Central memory CD8-positive, alpha-beta T cell (primary cell): ENCODE results near the gene GRIN2A.

Source experiments
- ATAC-seq: fragments of 150-1000 bp; cut with Tn5 transposase; replicated peaks from 2 replicates; pipeline ENCODE4 v1.10.0; 2022; ENCODE audit warnings: mild to moderate bottlenecking, moderate FRiP score, moderate number of reproducible peaks; ENCODE audit not compliant: poor library complexity, severe bottlenecking; ENCODE audit errors: extremely low read depth
- DNase-seq, 2 donors: peaks; one replicate each; pipeline ENCODE4 v3.0.0; 2021; ENCODE audit warnings: low spot score in 2 of 2
- H3K27ac Mint-ChIP-seq: one replicate; pipeline ENCODE4 v1.8.0; 2022; ENCODE audit warnings: low read depth, mild to moderate bottlenecking, moderate library complexity, mixed read lengths
- H3K27me3 Mint-ChIP-seq: one replicate; pipeline ENCODE4 v1.8.0; 2022; ENCODE audit warnings: mixed read lengths
- H3K36me3 Mint-ChIP-seq: one replicate; pipeline ENCODE4 v1.8.0; 2022; ENCODE audit warnings: mild to moderate bottlenecking, moderate library complexity, mixed read lengths; ENCODE audit not compliant: insufficient read depth
- H3K4me1 Mint-ChIP-seq: one replicate; pipeline ENCODE4 v1.8.0; 2022; ENCODE audit warnings: mixed read lengths
- H3K4me3 Mint-ChIP-seq: one replicate; pipeline ENCODE4 v1.8.0; 2022; ENCODE audit warnings: mild to moderate bottlenecking, moderate library complexity, mixed read lengths
- H3K9me3 Mint-ChIP-seq: one replicate; pipeline ENCODE4 v1.8.0; 2022; ENCODE audit warnings: mixed read lengths

Gene GRIN2A

DNA sequence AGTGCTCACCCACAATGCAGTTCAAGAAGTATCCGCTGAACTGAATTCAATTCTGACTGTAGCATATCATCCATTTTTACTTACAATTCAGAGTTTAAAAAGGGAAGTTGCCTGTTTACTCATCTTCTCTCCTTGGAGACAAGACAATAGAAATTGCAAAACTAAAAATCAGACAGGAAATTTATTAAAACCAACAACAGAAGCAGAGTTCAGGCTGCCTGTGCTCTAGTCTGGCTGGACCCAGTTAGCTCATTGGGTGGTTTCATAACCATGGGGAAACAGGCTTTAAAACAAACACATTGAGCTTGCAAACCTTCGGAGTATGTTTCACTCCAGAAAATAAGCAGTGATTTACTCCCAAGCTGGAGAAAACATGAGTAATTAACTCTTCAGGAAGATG is 321.4 kb downstream of the GRIN2A start:
- Mint-ChIP-seq H3K27ac (no peak overlapping the region), H3K36me3 (no peaks in the 10 kb centered on the region), H3K4me1 (no peaks in the 10 kb centered on the region), H3K4me3 (no peak overlapping the region), H3K27me3 (no peaks in the 10 kb centered on the region), H3K9me3 (no peaks in the 10 kb centered on the region)
- DNase-seq (no peak), ATAC-seq (no peak)

DNA sequence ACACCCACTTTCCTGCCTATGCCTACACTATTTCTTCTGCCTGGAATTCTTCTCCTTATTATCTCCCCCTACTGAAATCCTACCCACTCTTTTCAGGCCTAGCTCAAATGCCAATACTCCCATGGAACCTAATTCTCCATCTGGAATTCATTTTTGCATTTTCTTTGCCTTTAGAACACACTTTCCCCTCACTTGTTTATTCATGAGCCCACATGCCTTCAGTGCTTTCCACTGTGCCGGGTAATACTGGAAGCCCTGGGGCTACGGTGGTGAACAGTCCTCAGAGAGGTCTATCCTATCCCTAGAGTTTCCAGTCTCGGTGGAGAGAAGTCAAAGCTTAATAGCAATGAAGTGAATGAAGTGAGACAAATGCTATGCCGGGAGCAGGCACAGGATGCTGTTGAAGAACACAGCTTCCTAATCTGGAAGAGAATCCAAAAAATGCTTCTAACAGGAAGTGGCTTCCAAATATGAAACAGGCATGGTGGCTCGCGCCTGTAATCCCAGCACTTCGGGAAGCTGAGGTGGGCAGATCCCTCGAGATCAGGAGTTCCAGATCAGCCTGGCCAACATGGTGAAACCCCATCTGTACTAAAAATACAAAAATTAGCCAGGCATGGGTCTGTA is 322.4 kb downstream of the GRIN2A start:
- DNase-seq = no peak
- no peak for ATAC-seq
- no peaks in the 10 kb centered on the region for H3K4me1 Mint-ChIP-seq
- H3K36me3 Mint-ChIP-seq = no peaks in the 10 kb centered on the region
- no peaks in the 10 kb centered on the region for H3K27me3 Mint-ChIP-seq
- H3K9me3 Mint-ChIP-seq = no peaks in the 10 kb centered on the region
- no peak overlapping the region for H3K4me3 Mint-ChIP-seq
- no peak overlapping the region for H3K27ac Mint-ChIP-seq

DNA sequence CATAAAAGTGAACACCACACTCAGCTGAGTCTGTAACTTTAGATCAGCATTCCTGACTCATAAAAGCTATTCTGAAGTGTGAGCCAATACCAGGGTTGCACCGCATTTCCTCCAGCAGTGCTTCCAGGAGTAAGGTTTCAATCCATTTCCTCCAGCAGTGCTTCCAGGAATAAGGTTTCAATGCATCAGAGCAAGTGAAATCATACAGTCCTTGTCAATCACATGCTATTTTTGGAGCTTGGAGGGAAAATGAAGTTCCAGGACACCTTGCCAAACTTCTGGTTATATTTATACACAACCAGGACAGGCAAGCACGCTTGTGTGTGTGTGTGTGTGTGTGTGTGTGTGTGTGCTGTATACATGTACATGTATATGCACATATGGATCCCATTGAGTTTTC is 327.6 kb downstream of the GRIN2A start:
- peaks cover 11% of the 10 kb centered on the region for H3K9me3 Mint-ChIP-seq
- H3K4me1 Mint-ChIP-seq = no peaks in the 10 kb centered on the region
- DNase-seq = no peak
- no peak overlapping the region for H3K27ac Mint-ChIP-seq
- H3K36me3 Mint-ChIP-seq = no peaks in the 10 kb centered on the region
- ATAC-seq = no peak
- no peak overlapping the region for H3K4me3 Mint-ChIP-seq
- H3K27me3 Mint-ChIP-seq = no peaks in the 10 kb centered on the region

DNA sequence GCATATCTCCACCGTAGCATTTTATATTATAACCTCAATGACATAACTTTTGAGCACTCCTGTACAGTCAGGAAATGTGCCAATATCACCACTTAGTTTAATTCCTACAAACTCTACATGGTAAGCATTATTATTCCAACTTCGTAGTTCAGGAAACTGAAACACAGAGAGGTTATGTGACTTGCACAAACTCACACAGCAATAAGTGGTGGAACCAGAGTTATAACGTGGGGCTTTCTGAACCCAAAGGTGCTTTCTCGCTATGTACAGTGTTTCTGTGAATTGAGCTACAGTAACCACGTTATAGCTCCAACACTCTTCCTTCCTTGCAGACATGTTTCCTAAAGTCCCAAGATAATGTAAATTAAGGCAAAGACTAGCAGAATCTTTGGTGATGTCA is 330.2 kb downstream of the GRIN2A start:
- Mint-ChIP-seq H3K9me3 (peaks cover 11% of the 10 kb centered on the region), H3K27ac (no peak overlapping the region), H3K4me3 (no peak overlapping the region), H3K36me3 (no peaks in the 10 kb centered on the region), H3K4me1 (no peaks in the 10 kb centered on the region), H3K27me3 (no peaks in the 10 kb centered on the region)
- no peak for DNase-seq
- ATAC-seq = no peak

DNA sequence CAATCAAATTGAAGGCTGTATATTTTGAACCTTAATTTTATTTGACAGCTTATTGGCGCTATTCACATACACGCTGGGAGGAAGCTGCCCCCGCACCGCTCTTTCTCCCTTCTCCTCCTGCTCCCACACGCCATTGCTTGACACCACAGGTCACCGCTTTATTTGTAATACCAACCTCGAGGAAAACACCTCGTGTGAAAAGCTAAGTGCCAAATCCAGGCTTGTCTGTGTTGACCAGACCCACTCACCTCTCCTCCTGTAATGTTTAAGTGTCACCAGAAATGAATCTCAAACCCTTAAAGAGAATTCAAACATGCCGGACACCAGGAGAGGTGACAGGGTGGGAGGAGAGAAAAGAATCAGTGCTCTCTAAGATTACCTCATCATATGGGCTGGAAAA is 331.4 kb downstream of the GRIN2A start:
- ATAC-seq = no peak
- H3K36me3 Mint-ChIP-seq = no peaks in the 10 kb centered on the region

DNA sequence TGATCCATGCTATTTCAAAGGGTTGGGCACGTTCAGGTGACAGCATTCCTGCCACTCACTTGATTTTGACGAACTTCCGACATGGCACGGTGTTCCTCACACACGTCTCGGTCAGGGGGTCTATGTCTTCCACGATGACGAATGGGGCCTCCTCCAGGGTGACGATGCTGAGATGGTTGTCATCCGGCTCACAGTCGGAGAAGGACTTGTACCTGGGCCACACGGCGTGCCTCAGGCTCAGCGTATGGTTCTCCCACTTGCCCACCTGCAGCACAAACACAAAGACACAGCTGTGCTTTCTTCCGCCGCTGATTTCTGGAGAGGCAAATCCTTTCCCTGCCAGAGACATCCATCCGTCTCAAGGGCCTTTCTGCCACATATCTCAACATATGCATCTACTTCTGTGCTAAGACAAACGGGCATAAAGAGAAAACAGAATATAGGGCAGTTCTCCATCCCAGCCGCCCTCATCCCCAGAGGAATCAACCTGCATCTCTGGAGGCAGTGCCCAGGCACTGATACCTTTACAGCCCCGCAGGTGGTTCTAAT is 332.5 kb downstream of the GRIN2A start:
- Mint-ChIP-seq H3K36me3 (no peaks in the 10 kb centered on the region), H3K4me1 (no peaks in the 10 kb centered on the region), H3K9me3 (peaks cover 11% of the 10 kb centered on the region), H3K27ac (no peak overlapping the region), H3K4me3 (no peak overlapping the region), H3K27me3 (no peaks in the 10 kb centered on the region)
- no peak for DNase-seq
- no peak for ATAC-seq

More for the DNA sequence above, 331.4 kb downstream of the GRIN2A start:
- Mint-ChIP-seq H3K27ac (no peak overlapping the region), H3K4me1 (no peaks in the 10 kb centered on the region), H3K4me3 (no peak overlapping the region), H3K27me3 (no peaks in the 10 kb centered on the region), H3K9me3 (peaks cover 11% of the 10 kb centered on the region)
- no peak for DNase-seq

DNA sequence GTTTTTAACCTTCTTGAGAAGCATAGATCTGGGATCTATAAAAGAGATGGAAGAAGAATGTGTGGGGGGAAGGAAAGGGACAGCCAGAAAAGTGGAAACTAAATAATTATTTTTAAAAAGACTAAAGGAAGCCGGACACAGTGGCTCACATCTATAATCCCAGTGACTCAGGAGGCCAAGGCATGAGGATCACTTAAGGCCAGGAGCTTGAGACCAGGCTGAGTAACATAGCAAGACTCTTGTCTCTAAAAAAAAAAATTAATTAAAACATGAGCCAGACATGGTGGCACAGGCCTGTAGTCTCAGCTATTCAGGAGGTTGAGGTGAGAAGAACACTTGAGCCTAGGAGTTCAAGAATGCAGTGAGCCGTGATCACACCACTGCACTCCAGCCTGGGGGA is 335.1 kb downstream of the GRIN2A start:
- ATAC-seq (no peak), DNase-seq (no peak)
- Mint-ChIP-seq H3K4me3 (no peak overlapping the region), H3K36me3 (no peaks in the 10 kb centered on the region), H3K4me1 (no peaks in the 10 kb centered on the region), H3K27ac (no peak overlapping the region), H3K27me3 (no peaks in the 10 kb centered on the region), H3K9me3 (peaks cover 1% of the 10 kb centered on the region)

DNA sequence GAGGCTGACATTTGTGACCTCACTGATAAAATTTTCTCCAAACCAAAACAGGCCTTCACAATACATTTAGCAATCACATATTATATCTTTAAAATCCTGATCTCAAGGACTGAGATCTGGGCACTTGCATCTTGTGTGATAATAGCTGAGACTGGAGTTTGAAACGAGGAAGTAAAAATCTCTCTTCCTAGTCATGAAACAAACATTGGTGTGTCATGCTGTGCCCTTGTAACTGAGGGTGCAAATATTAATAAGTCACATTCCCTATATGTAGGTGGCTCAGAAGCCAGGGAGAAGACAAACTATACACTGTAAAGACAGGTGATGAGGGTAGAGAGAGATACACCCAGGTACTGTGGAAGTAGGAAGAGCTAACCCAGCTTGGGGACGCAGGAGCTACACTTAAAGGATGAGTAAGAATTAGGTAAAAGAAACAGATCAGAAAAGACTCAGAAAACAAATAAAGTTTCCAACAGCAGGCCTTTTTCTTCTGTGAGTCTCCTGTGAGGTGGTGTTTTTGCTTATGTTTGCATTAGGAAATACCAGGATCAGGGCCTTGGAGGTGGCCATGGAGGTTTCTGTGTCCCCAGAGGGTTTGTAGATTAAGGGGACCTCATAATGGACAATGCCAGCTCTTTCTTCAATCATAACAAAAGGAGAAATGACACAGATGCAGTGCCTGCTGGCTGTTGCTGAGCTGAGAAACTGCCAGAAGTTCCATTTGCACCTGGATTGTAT is 335.7 kb downstream of the GRIN2A start:
- no peak for ATAC-seq
- Mint-ChIP-seq H3K4me1 (no peaks in the 10 kb centered on the region), H3K27me3 (no peaks in the 10 kb centered on the region), H3K4me3 (no peak overlapping the region), H3K9me3 (no peaks in the 10 kb centered on the region), H3K27ac (no peak overlapping the region), H3K36me3 (no peaks in the 10 kb centered on the region)
- DNase-seq = no peak

DNA sequence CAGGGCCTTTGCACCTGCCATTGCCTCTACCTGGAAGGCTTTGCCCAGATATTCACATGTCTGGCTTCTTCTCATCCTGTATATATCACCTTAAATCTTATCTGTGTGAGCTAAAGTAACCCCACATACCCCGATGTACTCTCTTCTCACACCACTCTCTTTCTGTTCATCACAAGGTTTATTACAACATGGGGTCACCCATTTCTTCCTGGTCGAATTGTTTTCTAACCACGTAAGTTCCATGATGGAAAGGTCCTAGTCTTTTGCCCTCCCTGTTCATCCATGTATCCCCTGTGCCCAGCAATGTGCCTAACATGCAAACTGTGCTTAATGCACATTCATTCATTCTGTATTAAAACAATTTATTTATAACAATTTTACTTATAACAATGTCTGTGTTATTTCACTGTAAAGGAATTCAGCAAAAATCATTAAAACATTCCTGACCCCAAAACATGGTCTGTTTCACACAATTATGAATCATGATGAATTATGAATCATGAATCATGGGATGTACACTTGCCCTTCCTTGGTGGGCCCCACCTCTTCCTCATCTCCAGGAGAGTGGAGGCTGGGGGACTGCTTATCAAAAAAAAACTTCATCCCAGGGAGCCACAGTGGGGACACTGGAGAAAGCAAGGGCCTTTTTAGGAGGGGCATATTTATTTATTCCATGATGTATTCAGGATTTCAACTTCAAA is 336.4 kb downstream of the GRIN2A start:
- ATAC-seq (no peak), DNase-seq (no peak)
- no peaks in the 10 kb centered on the region for H3K27me3 Mint-ChIP-seq
- H3K9me3 Mint-ChIP-seq = no peaks in the 10 kb centered on the region
- no peak overlapping the region for H3K4me3 Mint-ChIP-seq
- H3K36me3 Mint-ChIP-seq = no peaks in the 10 kb centered on the region
- H3K4me1 Mint-ChIP-seq = no peaks in the 10 kb centered on the region
- H3K27ac Mint-ChIP-seq = no peak overlapping the region

DNA sequence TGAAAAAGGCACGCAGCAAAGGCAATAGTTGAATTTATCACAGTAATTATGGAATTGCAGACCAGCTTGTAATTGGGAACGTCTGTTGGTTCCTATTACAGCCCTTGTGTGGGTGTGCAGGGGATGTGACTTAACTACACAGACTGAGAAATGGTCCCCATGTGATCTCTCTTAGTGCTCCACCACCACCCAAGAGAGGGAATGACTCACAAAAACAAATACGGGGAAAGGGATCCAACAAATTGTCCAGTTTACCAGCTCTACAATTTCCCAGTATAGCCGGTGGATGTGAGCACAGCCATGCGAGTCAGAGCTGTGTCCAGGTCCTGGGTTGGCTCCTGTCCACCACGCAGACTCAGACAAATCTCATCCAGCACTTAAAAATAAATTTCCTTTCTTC is 337.9 kb downstream of the GRIN2A start:
- Mint-ChIP-seq H3K27ac (no peak overlapping the region), H3K27me3 (no peaks in the 10 kb centered on the region), H3K9me3 (no peaks in the 10 kb centered on the region), H3K36me3 (no peaks in the 10 kb centered on the region), H3K4me3 (no peak overlapping the region), H3K4me1 (no peaks in the 10 kb centered on the region)
- DNase-seq (no peak), ATAC-seq (no peak)

DNA sequence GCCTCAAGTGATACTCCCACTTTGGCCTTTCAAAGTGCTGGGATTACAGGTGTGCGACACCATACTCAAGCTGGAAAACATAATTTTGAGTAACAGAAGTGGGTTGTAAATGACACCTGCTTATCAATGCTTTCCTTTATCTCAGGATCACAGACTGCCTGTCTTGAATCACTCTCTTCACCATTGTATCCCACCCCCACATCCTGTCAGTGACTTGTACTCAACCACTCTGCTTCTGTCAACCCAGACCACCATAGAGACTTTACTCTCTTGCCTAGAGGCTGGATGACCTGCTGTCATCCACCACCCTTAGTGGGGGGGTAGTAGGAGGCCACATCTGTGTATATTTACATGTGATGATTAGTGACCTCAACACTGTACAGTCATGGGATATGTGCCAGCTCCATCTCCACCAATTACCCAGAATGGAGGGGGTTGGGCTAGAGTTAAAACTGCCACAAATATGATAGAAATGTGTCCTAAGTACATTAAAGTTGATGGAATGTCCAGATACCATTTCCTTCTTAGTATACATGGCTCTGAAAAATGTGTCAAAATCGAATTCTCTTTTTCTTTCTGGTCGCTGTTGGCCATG is 338.7 kb downstream of the GRIN2A start:
- Mint-ChIP-seq H3K4me3 (no peak overlapping the region), H3K27me3 (no peaks in the 10 kb centered on the region), H3K36me3 (no peaks in the 10 kb centered on the region), H3K4me1 (no peaks in the 10 kb centered on the region), H3K9me3 (no peaks in the 10 kb centered on the region), H3K27ac (no peak overlapping the region)
- DNase-seq (no peak), ATAC-seq (no peak)

DNA sequence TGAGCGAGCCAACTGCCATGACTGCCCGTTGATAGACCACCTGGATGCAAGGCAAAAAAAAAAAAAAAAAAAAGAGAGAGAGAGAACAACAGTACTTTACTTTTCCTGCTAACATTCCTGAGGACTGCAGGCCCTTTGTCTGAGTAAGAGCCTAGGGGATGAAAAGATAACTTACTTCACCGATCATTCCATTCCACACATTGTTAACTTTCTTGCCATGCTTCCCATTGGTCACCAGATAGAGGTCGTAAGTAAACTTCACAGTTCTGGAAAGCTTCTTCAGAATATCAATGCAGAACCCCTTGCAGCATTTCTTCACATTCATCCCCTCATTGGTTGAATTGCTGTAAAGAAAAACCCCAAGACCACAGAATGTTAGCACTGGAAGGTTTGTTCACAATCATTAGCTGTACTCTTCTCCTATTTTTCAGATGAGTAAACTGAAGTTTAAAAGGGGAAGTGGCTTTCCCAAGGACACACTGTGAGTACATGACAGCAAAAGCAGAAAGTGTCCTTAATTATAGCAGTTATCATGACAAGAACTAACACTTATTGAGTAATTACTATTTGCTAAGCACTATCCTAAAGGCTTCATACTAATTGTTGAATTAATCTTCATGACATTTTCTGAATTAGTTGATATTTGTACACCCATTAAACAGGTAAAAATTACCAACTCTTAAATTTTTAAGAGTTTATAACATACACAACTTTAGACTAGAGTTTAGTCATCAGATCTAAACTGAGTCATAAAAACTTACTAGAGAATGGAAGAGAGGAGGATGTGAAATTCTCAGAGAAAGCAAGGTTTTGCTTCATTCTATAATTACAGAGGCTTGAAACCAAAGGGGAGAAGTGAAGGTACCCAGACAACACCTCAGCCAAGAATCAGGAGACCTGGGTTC is 341.2 kb downstream of the GRIN2A start:
- Mint-ChIP-seq H3K9me3 (peaks cover 13% of the 10 kb centered on the region), H3K4me1 (no peaks in the 10 kb centered on the region), H3K27ac (no peak overlapping the region), H3K27me3 (no peaks in the 10 kb centered on the region), H3K36me3 (no peaks in the 10 kb centered on the region), H3K4me3 (no peak overlapping the region)
- DNase-seq = no peak
- ATAC-seq = no peak
